Measurements from ENCODE around the gene IFNL3.
"Not testable (repeated sequence)": the region's sequence is repeated elsewhere in the genome, so short reads cannot be mapped to it uniquely, and the experiment has no call there.

Gene IFNL3

DNA sequence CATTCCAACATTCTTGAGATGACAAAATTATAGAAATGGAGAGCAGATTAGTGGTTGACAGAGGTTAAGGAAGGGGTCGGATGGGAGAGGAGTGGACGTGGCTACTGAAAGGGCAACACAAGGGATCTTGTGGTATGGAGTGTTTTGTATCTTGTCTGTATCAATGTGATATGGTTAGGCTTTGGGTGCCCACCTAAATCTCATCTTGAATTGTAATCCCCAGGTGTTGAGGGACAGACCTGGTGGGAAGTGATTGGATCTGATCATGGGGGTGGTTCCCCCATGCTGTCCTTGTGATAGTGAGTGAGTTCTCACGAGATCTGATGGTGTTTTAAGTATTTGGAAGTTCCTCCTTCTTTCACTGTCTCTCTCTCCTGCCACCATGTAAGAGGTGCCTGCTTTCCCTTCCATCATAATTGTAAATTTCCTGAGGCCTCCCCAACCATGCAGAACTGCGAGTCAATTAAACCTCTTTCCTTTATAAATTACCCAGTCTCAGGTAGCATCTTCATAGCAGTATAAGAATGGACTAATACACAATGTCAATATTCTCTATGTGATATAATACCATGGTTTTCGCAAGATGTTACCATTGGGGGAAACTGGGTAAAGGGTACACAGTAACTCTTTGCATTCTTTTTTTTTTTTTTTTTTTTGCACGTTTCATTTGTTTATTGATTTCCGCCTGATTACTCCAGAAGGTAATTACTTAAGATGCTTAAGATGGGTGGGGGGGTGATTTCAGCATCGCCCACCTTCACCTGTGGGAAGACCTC is 8.8 kb upstream of the IFNL3 start:
- no peak for DNase-seq (ENCODE audit: low spot score)

DNA sequence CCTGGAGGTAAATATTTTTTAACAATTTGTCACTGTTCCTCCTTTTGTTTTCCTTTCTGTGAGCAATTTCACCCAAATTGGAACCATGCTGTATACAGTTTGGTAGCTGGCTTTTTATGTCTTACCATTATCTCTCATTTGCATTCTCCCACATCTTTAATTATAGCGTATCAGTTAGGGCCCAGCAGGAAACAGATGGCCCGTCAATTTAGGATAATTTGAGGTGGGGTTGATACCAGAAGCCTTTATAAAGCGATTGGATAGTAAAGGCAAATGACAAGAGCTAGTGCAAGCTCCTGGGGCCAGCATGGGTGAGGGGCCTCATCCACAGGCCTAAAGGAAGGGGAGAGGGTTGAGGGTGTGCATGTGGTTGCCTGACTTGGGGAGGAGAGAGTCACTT is 7.7 kb upstream of the IFNL3 start:
- DNase-seq (ENCODE audit: low spot score): no peak

DNA sequence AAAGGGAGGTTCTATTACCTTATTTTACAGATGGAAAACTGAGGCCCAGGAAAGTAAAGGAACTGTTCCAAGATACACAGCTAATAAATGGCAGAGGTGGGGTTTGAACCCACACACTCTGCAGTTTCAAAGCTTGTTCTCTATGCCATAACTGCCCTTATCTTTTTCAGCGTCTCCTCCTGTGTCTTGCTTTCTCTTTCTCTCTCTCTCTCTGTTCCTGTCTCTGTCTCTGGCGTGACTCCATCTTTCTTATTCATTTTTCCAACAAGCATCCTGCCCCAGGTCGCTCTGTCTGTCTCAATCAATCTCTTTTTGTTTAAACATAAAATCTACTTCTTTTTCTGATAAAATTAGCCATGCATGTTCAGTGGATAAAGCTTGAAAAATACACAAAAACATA is 7.0 kb upstream of the IFNL3 start:
- no peak for DNase-seq (ENCODE audit: low spot score)

DNA sequence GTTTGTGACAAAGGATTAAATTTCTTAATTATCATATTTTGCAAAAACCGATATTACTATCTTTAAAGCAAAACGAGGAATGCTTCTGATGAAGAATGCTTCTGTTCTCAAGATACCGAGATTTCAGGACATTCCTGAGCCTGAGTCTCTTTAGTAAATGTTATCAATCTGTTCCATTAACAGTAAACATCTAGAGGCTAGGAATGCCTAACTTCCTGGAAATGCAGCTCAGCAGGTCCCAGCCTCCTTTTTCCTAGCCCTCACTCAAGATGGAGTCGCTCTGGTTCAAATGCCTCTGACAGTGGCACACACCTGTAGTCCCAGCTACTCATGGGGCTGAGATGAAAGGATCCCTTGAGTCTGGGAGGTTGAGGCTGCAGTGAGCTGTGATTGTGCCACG is 6.3 kb upstream of the IFNL3 start:
- no peak for DNase-seq (ENCODE audit: low spot score)

DNA sequence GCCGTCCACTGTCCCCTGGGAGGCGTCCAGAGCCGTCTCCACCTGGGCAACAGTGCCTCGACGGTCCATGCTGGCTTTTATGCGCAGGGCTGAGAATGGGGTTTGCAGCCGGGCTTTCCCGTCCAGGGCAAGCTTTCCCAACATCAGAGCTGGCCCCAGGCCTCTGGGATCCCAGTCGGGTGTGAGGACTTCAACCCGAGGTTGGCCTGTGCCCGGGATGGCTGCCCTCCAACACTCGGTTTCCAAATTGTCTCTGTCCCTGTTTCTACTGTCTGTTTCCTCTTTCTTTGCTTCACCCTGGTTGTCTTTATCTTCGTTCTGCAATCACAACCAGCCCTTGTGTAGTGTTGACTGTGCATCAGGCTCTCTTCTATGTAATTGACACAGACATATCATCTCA is 4.0 kb upstream of the IFNL3 start, which contains the start of gene IFNL4:
Gene IFNL4, minus strand, starts transcription at position 51 of the 400 bp plus-strand sequence.
- DNase-seq (ENCODE audit: low spot score): no peak

DNA sequence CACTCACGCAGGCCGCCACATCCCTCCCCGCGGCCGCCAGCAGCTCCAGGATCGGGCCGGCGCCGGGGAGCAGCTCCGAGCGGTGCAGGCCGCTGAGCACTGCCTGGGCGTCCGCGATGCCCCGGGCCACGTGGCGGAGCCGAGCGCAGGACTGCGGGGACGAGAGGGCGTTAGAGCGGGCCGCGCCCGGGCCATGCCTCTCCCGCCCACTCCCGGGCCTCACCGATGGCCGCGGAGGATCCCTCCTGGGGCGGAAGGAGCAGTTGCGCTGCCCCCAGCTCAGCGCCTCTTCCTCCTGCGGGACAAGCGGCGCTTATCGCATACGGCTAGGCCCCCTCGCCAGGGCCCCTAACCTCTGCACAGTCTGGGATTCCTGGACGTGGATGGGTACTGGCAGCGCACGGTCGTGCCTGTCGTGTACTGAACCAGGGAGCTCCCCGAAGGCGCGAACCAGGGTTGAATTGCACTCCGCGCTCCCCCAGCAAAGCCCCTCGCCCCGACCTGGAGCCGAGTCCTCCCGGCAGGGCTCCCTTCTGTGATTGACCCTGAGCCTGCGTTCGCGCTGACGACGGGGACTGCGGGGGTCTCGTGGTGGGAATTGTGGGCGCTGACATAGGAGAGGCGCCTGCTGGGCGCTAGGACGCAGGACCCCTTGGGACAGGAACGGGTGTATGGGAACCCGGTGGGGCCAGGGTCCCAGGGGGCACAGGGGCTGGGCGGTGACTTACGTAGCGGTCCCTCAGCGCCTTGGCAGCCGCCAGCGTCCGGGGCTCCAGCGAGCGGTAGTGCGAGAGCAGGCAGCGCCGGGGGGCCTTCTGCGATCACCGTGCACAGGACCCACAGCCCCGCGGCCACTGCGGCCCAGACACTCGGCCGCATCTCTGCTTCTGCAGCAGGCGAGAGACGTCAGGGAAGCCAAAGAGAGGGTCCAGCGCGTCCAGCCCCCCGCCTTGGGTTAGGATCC is 3.2 kb upstream of the IFNL3 start:
- DNase-seq (ENCODE audit: low spot score): no peak

DNA sequence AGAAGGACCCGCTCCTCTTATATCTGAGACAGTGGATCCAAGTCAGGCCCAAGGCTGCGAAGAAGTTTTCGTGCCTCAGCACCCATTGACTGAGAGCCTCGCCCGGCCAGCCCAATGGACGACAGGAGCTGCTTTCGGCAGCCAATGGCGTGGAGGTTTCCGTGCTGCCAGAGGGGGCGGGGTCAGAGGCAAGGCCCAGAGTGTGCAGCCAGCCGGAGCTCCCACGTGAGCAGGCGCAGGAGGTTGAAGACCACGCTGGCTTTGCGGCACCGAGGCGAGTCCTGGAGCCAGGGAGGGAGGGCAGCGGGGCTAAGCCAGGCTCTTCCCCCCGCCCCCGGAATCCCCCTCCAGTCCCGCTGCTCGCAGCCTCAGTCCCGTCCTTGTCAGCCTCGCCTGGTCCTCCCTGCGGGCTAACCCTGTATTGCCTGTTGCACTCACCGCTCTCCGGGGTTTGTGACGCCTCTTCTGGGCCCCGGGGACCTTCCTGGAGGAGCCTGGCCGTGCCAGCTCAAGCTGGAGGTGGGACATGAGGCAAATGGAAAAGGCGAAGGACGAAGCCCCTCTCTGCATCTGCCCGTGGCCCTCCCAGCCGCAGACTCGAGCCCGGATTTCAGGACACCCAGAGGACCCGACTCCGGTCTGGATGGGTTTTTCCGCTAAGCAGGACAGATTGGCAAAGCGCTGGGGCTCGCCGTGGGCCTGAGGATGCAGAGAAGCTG is 2.3 kb upstream of the IFNL3 start:
- DNase-seq (ENCODE audit: low spot score): peak; percentile 43

DNA sequence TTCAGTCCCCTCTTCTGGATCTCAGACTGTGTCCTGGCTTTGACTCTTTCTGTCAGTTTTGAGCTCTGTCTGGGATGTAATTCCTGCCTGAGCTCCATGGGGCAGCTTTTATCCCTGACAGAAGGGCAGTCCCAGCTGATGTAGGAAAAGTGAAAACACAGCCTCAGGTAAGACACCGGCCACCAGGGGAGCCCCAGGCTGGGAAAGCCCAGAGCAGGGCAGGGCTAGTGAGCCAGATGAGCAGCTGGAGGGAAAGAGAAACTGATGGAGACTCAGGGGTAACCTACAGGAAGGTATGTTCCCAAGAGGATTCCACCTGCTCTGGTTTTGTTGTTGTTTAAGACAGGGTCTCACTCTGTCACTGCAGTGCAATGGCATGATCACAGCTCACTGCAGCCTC is 360 bp upstream of the IFNL3 start:
- not testable (repeated sequence) for DNase-seq (ENCODE audit: low spot score)

DNA sequence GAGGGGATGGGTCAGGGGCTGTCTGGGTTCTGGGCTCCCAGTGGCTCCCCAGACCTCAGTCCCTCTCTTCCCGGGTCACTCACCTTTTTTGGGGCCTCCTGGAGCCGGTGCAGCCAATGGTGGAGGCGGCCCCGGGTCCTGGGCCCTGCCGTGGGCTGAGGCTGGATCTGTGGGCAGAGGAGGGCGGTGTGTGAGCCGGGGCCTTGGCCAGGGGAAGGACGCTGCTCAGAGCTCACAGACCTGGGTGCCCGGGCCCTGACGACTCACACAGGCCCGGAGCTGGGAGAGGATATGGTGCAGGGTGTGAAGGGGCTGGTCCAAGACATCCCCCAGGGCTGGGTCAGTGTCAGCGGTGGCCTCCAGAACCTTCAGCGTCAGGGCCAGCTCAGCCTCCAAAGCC is 1.1 kb downstream of the IFNL3 start:
- DNase-seq (ENCODE audit: low spot score): not testable (repeated sequence)

DNA sequence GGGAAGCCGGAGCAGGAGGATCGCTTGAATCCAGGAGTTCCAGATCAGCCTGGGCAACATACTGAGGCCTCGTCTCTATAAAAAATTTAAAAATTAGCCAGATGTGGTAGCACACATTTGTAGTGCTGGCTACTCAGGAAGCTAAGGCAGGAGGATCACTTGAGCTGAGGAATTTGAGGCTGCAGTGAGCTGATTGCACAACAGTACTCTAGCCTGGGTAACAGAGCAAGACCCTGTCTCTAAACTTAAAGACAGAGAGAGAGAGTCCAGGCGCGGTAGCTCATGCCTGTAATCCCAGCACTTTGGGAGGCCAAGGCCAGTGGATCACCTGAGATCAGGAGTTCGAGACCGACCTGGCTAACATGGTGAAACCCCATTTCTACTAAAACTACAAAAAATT is 4.4 kb downstream of the IFNL3 start:
- DNase-seq (ENCODE audit: low spot score): no peak

DNA sequence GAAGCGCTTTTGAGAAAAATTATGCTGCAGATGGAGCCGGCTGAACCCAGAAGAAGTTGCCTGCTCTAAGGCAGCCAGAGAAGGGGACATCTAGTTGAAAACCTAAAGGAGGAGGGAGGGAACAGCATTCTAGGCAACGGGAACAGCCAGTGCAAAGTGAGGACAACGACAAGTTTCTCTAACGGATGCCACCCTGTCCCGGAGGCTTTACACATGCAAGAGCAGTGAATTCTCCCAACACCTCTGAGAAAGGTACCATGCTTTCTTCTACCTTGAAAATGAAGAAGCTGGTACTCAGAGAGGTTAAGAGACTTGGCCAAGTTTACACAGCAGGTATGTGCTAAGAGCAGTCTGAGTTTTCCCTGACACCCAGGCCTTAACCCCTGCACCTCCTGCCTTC is 5.9 kb downstream of the IFNL3 start:
- no peak for DNase-seq (ENCODE audit: low spot score)

DNA sequence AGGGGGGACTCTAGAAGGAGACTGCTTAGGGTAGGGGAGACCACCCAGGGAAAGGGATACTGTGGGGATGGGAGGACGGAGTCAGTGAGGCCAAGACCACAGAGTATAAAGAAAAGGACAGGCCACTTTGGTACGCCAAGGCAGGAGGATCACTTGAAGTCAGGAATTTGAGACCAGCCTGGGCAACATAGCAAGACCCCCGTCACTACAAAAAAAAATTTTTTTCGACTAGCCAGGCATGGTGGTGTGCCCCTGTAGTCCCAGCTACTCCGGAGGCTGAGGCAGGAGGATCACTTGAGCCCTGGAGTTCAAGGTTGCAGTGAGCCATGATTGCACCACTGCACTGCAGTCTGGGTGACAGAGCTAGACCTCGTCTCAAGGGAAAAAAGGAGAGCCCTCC is 6.6 kb downstream of the IFNL3 start:
- no peak for DNase-seq (ENCODE audit: low spot score)

DNA sequence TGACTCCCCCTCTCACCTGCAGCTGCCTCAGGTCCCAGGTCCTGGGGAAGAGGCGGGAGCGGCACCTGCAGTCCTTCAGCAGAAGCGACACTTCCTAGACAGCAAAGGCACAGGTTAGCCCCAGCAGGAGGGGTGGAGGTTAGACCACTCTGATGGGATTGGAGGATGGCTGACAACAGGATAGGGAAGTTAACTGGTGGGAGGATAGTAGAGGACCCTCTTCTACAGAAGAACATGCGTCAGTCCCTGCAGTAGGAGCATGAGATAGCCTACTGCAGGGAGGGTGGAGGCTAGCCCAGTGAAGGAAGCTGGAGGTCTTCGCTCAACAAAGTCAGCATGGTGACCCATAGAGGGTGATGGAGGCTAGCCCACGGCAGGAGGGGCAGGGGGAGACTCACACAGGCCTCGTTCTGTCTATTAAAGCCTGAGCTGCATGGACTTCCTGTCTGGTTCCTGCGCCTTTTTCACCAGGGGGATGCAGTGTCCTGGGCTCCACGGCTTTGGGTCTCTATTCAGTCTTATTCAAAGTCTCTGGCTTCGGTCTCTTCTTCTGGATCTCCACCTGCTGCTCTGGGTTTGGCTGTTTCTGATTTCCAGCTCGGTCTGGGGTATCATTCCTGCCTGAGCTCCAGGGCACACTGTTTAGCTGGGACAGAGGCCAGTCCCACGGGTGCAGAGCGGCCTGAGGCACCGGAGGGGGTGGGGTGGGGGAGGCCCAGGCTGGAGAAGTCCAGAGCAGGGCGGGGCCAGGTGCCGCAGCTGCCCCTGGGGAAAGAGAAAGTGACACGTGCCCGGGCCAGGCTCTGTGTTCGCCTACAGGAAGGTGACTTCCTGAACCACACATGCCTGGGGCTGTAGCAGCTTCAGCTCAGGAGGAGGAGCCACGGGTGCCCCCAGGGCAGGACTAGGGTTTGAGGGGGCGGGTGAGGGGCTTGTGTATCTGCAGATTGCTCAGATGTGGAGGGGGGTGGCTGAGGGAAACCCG is 7.3 kb downstream of the IFNL3 start:
- DNase-seq (ENCODE audit: low spot score): peak; percentile 26

DNA sequence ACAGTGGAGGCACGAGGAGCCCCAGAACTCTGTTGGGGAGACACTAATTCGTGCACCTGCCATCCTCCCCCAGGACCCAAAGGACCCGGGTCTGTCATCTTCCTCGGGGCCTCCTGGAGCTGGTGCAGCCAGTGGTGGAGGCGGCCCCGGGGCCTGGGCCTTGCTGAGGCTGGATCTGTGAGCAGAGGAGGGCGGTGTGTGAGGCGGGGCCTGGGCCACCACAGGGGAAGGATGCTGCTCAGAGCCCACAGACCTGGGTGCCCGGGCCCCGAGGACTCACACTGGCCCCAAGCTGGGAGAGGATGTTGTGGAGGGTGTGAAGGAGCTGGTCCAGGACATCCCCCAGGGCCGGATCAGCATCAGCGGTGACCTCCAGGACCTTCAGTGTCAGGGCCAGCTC is 8.3 kb downstream of the IFNL3 start:
- DNase-seq (ENCODE audit: low spot score): no peak

DNA sequence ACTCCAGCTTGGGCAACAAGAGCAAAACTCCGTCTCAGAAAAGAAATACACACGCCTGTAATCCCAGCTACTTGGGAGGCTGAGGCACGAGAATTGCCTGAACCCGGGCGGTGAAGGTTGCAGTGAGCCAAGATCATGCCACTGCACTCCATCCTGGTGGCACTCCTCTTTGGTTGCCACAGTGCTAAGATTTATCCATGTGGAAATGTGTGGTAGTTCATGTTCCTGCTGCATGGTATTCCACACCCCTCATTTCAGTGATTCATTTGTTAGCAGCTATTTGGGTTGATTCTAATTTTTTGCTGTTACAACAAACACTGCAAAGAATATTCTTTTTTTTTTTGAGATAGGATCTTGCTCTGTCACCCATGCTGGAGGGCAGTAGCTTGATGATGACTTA is 12.1 kb downstream of the IFNL3 start:
- DNase-seq (ENCODE audit: low spot score): no peak

DNA sequence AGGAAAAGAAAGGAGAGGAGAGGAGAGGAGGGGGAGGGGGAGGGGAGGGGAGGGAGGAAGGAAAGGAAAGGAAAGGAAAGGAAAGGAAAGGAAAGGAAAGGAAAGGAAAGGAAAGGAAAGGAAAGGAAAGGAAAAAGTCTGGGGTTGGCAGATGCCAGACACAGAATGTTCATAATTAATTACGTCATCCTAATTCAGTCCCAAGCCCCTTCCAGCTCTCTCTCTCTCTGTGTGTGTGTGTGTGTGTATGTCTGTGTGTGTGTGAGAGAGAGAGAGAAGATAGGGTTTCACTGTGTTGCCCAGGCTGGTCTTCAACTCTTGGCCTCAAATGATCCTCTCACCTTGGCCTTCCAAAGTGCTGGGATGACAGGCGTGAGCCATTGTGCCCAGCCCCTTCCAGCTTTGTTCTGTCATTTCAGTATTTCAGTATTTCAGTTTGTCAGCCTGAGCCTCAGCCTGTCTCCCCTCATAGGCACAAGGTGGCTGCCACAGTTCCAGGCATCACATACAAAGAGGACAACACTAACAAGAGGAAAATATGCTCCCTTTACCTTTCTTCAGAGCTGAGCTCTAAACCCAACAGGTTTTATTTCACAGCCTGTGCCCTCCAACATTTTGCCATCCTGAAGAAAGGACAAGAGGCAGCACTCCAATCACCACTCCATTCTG is 14.6 kb downstream of the IFNL3 start:
- DNase-seq (ENCODE audit: low spot score): no peak

DNA sequence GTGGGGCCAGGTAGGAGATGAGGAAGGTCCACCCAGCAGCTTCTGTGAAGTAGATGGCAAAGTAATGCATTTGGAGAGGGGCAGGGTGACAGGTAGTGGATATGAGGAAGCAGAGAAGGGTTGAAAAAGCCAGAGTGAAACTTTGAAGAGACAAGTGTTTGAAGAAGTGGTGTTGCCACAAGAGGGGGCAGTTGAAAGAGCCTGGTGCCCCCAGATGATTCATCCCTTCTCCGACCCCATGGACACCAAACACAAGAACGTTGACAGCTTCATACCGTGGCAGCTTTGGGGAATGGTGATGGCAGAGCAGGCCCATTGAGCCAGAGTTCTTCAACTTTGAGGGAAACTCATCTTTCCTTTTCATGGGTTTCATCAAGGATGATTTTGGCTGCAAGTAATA is 19.9 kb downstream of the IFNL3 start:
- no peak for DNase-seq (ENCODE audit: low spot score)

DNA sequence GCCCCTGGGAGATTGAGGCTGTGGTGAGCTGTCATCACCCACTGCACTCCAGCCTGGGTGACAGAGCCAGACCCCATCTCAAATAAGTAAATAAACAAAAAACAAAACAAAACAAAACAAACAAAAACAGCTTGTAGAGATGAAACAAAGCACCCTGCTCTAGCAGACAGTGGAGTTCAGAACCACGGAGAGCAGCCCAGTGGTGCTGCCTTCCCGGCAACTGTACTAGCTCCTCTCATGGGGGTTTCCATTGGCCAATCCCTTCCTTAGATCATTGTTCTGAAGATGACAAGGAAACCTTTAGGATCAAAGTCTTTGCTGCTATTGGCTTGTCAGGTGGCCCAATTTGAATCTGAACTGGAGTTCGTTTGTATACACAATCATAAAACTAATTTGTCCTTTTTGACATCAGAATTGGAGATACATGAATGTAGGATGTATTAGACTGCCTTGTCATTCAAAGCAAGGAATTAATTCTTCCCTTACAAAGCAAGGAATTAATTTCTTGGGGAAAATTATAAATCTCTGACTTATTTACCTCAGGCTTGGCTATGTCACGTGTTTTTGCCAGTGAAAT is 21.0 kb downstream of the IFNL3 start:
- DNase-seq (ENCODE audit: low spot score): no peak

DNA sequence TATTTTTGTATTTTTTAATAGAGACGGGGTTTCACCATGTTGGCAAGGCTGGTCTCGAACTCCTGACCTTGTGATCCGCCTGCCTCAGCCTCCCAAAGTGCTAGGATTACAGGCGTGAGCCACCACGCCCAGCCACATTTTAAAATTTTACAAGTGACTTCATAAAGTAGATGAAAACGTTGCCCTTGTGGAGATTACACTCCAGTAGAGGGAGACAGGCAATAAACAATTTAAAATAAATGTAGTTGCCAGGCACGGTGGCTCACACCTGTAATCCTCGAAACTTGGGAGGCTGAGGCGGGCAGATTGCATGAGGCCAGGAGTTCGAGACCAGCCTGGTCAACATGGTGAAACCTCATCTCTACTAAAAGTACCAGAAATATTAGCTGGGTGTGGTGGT is 25.7 kb downstream of the IFNL3 start:
- not testable (repeated sequence) for DNase-seq (ENCODE audit: low spot score)

All from germinal center (tissue), 1 donor.